ENCODE data around the gene WIPF1.

The WIPF1 gene

DNA sequence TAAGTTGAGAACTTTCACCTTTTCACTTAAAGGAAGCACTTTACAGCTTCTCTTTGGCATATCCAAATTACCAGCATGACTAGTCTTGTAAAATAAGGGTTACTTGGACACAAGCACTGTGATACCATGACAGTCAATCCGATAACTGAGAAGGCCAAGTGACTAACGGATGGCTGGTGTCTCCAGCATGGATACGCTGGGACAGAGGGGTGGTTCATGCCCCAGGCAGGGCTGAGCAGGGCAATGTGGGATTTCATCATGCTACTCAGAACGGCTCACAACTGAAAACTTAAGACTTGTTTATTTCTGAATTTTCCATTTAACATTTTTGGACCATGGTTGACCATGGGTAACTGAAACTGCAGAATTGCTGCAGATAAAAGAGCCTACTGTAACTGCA lies 67.7 kb downstream of the WIPF1 start:
- no peak for DNase-seq

DNA sequence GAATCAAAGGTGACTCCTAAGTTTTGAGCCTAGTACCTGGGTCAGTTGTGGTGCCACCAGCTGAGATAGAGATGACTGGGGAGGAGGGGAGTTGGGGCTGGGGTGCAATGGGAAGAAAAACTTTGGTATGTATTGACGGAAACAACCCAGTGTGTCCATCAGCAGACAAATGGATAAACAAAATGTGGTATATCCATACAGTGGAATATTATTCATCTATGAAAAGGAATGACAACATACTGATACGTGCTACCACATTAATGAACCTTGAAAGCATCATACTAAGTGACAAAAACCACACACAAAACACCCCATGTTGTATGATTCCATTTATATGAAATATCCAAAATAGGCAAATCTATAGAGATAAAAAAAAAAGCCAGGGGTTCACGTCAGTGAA lies 69.6 kb downstream of the WIPF1 start:
- DNase-seq = no peak

- no peak for DNase-seq
Observed at GRCh38 chr2:174527101-174527721, 70.4 kb downstream of the WIPF1 start.

GRCh38 chr2:174524527-174524926 lies 73.1 kb downstream of the WIPF1 start:
- DNase-seq = no peak

- no peak for DNase-seq
Observed at GRCh38 chr2:174522553-174522952, 75.1 kb downstream of the WIPF1 start.

GRCh38 chr2:174518395-174518794 lies 79.2 kb downstream of the WIPF1 start:
- no peak for DNase-seq

- no peak for DNase-seq
Observed at GRCh38 chr2:174516501-174517378, 80.9 kb downstream of the WIPF1 start.

- no peak for DNase-seq
Observed at GRCh38 chr2:174512345-174512744, 85.3 kb downstream of the WIPF1 start.

GRCh38 chr2:174511580-174512260 lies 85.9 kb downstream of the WIPF1 start:
- no peak for DNase-seq

DNA sequence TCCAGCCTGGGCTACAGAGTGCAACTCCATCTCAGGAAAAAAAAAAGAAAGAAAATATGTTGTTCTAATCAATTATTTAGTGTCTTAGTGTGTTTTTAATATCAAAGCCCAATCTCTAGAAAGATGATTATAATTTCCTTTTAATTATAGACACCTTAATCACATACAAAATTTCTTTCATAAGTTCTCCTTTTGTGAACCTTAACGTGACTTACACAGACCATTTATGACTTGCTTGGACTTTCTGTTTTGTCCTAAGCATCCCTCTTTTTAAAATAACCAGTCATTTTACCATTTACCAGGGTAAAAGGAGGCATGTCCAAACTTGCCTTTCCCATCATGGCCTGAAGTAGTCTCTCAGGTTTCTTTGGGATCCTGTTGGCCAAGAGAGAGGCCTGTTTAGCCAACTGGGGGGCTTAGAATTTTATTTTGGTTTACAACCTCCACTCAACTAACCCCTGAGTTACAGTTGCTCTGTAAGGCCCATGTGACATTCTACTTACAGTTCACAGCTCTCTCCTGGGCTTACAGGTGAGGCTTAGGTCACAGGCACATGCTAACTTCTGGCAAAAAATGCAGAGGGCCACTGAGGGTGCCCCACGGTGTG lies 86.9 kb downstream of the WIPF1 start:
- no peak for DNase-seq

All from activated CD4-positive, alpha-beta T cell treated with anti-CD3 and anti-CD28 coated beads for 4 hours (primary cell).